GM12891 (cell line): Measurements from ENCODE around the gene CSF3. TPM values are rescaled to one million over a fixed set of nuclear protein-coding genes. Genes with fewer than 3 reads are reported as not detected.

Experiments
- DNase-seq: peaks from one replicate; pipeline ENCODE4 v3.0.0; 2011; ENCODE audit warnings: low spot score; ENCODE audit not compliant: insufficient read length
- FAIRE-seq: peaks from 2 replicates; lab custom pipeline; 2011; peaks lifted over from hg19 to GRCh38; lab: Jason Lieb, UNC
- PAX5 ChIP-seq: IDR thresholded peaks from 2 replicates; pipeline ENCODE4 v1.6.1; 2011; ENCODE audit warnings: low read length, moderate library complexity, mild to moderate bottlenecking; ENCODE audit not compliant: insufficient read depth, severe bottlenecking
- POLR2A ChIP-seq: IDR thresholded peaks from 2 replicates; pipeline ENCODE4 v1.6.1; 2011; ENCODE audit warnings: low read depth, low read length, control low read depth
- POLR2AphosphoS5 ChIP-seq: IDR thresholded peaks from 2 replicates; pipeline ENCODE4 v1.6.1; 2011; ENCODE audit warnings: low read depth, low read length, control low read depth
- POU2F2 ChIP-seq: IDR thresholded peaks from 2 replicates; pipeline ENCODE4 v1.6.1; 2011; ENCODE audit warnings: low read depth, mild to moderate bottlenecking, control low read depth, low read length, moderate library complexity
- SPI1 ChIP-seq: IDR thresholded peaks from 2 replicates; pipeline ENCODE4 v1.6.1; 2011; ENCODE audit warnings: low read depth, low read length, control low read depth
- TAF1 ChIP-seq: IDR thresholded peaks from 2 replicates; pipeline ENCODE4 v1.6.1; 2011; ENCODE audit warnings: low read depth, low read length, control low read depth
- polyA plus RNA-seq: library from polyadenylated mRNA; unstranded; fragments of >200 nt; gene quantifications from one replicate; pipeline ENCODE4 v1.2.1, GENCODE V29; 2012; ENCODE audit warnings: low read depth, missing spikeins, inconsistent platforms; ENCODE audit not compliant: missing spikeins

Gene CSF3
- polyA plus RNA-seq = 0.24 TPM

GRCh38 chr17:40015005-40015997, at the start of gene CSF3:
TSS of gene CSF3 (plus strand) at chr17:40015440. CDS start at chr17:40015475, 35 bp downstream.
- FAIRE-seq (no peak), DNase-seq (no peak)
- no peak for TF ChIP-seq PAX5
- no peak for TF ChIP-seq SPI1
- no peak for TF ChIP-seq TAF1
- no peak for TF ChIP-seq POLR2AphosphoS5
- TF ChIP-seq POU2F2 = no peak
- TF ChIP-seq POLR2A = no peak

- no peak for DNase-seq
- TF ChIP-seq SPI1 (no peak), TAF1 (no peak), PAX5 (no peak), POU2F2 (no peak), POLR2AphosphoS5 (no peak), POLR2A (no peak)
- no peak for FAIRE-seq
Observed at GRCh38 chr17:39966771-39967170, 48.5 kb upstream of the CSF3 start.

- no peak for DNase-seq
- no peak for FAIRE-seq
- TF ChIP-seq POU2F2 (no peak), PAX5 (no peak), TAF1 (no peak), SPI1 (no peak), POLR2AphosphoS5 (no peak), POLR2A (no peak)
Observed at GRCh38 chr17:39968761-39969160, 46.5 kb upstream of the CSF3 start.

- TF ChIP-seq SPI1 (no peak), POLR2A (no peak), POLR2AphosphoS5 (no peak), POU2F2 (no peak), PAX5 (no peak), TAF1 (no peak)
- no peak for FAIRE-seq
- DNase-seq = no peak
Observed at GRCh38 chr17:39969375-39969774, 45.9 kb upstream of the CSF3 start.

GRCh38 chr17:39970157-39970692, 45.0 kb upstream of the CSF3 start:
- TF ChIP-seq POLR2A = no peak
- no peak for TF ChIP-seq POU2F2
- no peak for TF ChIP-seq SPI1
- TF ChIP-seq PAX5 = no peak
- no peak for TF ChIP-seq POLR2AphosphoS5
- no peak for TF ChIP-seq TAF1
- DNase-seq (no peak), FAIRE-seq (no peak)

- TF ChIP-seq POU2F2 (no peak), TAF1 (no peak), POLR2AphosphoS5 (no peak), PAX5 (no peak), POLR2A (no peak), SPI1 (no peak)
- no peak for FAIRE-seq
- DNase-seq = no peak
Observed at GRCh38 chr17:39971076-39971603, 44.1 kb upstream of the CSF3 start.

- DNase-seq = no peak
- FAIRE-seq = no peak
- no peak for TF ChIP-seq POLR2A
- TF ChIP-seq PAX5 = no peak
- TF ChIP-seq TAF1 = no peak
- no peak for TF ChIP-seq POLR2AphosphoS5
Observed at GRCh38 chr17:39972271-39972670, 43.0 kb upstream of the CSF3 start.

- FAIRE-seq = no peak
- DNase-seq = no peak
- TF ChIP-seq PAX5 (no peak), POU2F2 (no peak), SPI1 (no peak), POLR2A (no peak), TAF1 (no peak), POLR2AphosphoS5 (no peak)
Observed at GRCh38 chr17:39973496-39973895, 41.7 kb upstream of the CSF3 start.

GRCh38 chr17:39974433-39974832, 40.8 kb upstream of the CSF3 start:
- FAIRE-seq (no peak), DNase-seq (no peak)
- no peak for TF ChIP-seq TAF1
- TF ChIP-seq PAX5 = no peak
- TF ChIP-seq POU2F2 = no peak
- TF ChIP-seq SPI1 = no peak
- no peak for TF ChIP-seq POLR2A
- no peak for TF ChIP-seq POLR2AphosphoS5
